ENCODE data around the gene ZNF709. TPM values are rescaled to one million over a fixed set of nuclear protein-coding genes. Genes with fewer than 3 reads are reported as not detected.

The ZNF709 gene
- total and polyA plus RNA-seq, 7 donors: 0.58 to 1.8 (median 1.1) TPM; not detected in 1

GRCh38 chr19:12411893-12412292, 72.7 kb downstream of the ZNF709 start:
- intact Hi-C loops (cut with DNase I): no loop called here
- Histone ChIP-seq H3K9me3 (no peaks in the 10 kb centered on the region), H3K4me3 (no peak overlapping the region), H3K36me3 (ENCODE audit: insufficient read depth in 1 of 2, low read depth in 1 of 2) (no peaks in the 10 kb centered on the region), H3K27ac (no peak overlapping the region), H3K4me1 (no peaks in the 10 kb centered on the region), H3K27me3 (ENCODE audit: insufficient read depth in 3 of 3, low read length in 2 of 3) (no peaks in the 10 kb centered on the region)
- WGBS, 3 donors: 95 to 98% (median 96%) methylated on average over 2 of the region's 2 CpGs
- ATAC-seq: no peak
- no peak for DNase-seq
- no peak for TF ChIP-seq CTCF (IDR thresholded peaks at IDR 0.05)

Other genes with a start within 250 kb of the ZNF709 start
- gene ZNF44, start 189.9 kb downstream of the ZNF709 start, total RNA-seq: 1 to 10 TPM; 2.9 to 8.3 (median 6.0) TPM
- gene ZNF44, start 189.9 kb downstream of the ZNF709 start, polyA plus RNA-seq: 1 to 10 TPM; 2.6 to 8.5 (median 5.5) TPM
- gene ZNF563, start 151.2 kb downstream of the ZNF709 start, total RNA-seq: 1 to 10 TPM in 3 of 4 donors, under 1 TPM in 1; 0.84 to 2.5 (median 1.7) TPM
- 1 to 10 TPM in 2 of 3 donors, under 1 TPM in 1; 0.90 to 7.6 (median 1.2) TPM for gene ZNF563, start 151.2 kb downstream of the ZNF709 start, polyA plus RNA-seq
- gene ZNF442, start 119.1 kb downstream of the ZNF709 start, total RNA-seq: 1 to 10 TPM in 3 of 4 donors, under 1 TPM in 1; 0.66 to 2.2 (median 1.3) TPM
- gene ZNF442, start 119.1 kb downstream of the ZNF709 start, polyA plus RNA-seq: under 1 TPM; 0.13 to 0.56 (median 0.27) TPM
- 1 to 10 TPM; 1.9 TPM for gene ZNF799, start 83.5 kb downstream of the ZNF709 start, total RNA-seq
- gene ZNF799, start 83.5 kb downstream of the ZNF709 start, polyA plus RNA-seq: 1 to 10 TPM; 1.7 to 3.4 (median 2.3) TPM
- 1 to 10 TPM; 1.1 to 2.3 (median 1.2) TPM for gene ZNF443, start 43.8 kb downstream of the ZNF709 start, total RNA-seq
- gene ZNF443, start 43.8 kb downstream of the ZNF709 start, polyA plus RNA-seq: 1 to 10 TPM in 1 of 3 donors, under 1 TPM in 2; 0.79 to 1.5 (median 0.86) TPM
- 1 to 10 TPM; 3.5 to 6.2 (median 5.4) TPM for gene ZNF564, start 66.7 kb upstream of the ZNF709 start, total RNA-seq
- gene ZNF564, start 66.7 kb upstream of the ZNF709 start, polyA plus RNA-seq: 1 to 10 TPM; 3.2 to 6.0 (median 4.6) TPM
- 1 to 10 TPM; 1.6 to 4.9 (median 2.9) TPM for gene ZNF490, start 126.0 kb upstream of the ZNF709 start, total RNA-seq
- gene ZNF490, start 126.0 kb upstream of the ZNF709 start, polyA plus RNA-seq: 1 to 10 TPM in 1 of 3 donors, under 1 TPM in 2; 0.17 to 1.8 (median 0.27) TPM
- gene ZNF791, start 126.1 kb upstream of the ZNF709 start, total RNA-seq: 10 to 100 TPM in 2 of 4 donors, 1 to 10 TPM in 2; 8.7 to 18.9 (median 10.9) TPM
- gene ZNF791, start 126.1 kb upstream of the ZNF709 start, polyA plus RNA-seq: 1 to 10 TPM; 4.1 to 8.8 (median 4.3) TPM
- gene MAN2B1, start 181.9 kb upstream of the ZNF709 start, total RNA-seq: 10 to 100 TPM; 14.6 to 20.5 (median 16.2) TPM
- gene MAN2B1, start 181.9 kb upstream of the ZNF709 start, polyA plus RNA-seq: 10 to 100 TPM in 2 of 3 donors, 1 to 10 TPM in 1; 9.6 to 17.8 (median 14.1) TPM
- gene WDR83, start 182.0 kb upstream of the ZNF709 start, total RNA-seq: 1 to 10 TPM; 1.8 to 5.8 (median 3.7) TPM
- 1 to 10 TPM; 3.8 to 9.1 (median 5.8) TPM for gene WDR83, start 182.0 kb upstream of the ZNF709 start, polyA plus RNA-seq
- 10 to 100 TPM; 75.6 to 86.7 (median 82.9) TPM for gene DHPS, start 197.1 kb upstream of the ZNF709 start, total RNA-seq
- gene DHPS, start 197.1 kb upstream of the ZNF709 start, polyA plus RNA-seq: 10 to 100 TPM; 70.0 to 84.2 (median 83.8) TPM
- gene GNG14, start 203.2 kb upstream of the ZNF709 start, total RNA-seq: not detected
- not detected for gene GNG14, start 203.2 kb upstream of the ZNF709 start, polyA plus RNA-seq
- 1 to 10 TPM; 1.2 to 2.2 (median 1.6) TPM for gene FBXW9, start 211.8 kb upstream of the ZNF709 start, total RNA-seq
- gene FBXW9, start 211.8 kb upstream of the ZNF709 start, polyA plus RNA-seq: 1 to 10 TPM; 4.1 to 9.2 (median 4.4) TPM
- gene TNPO2, start 239.1 kb upstream of the ZNF709 start, total RNA-seq: 10 to 100 TPM; 29.0 to 48.1 (median 37.3) TPM
- 10 to 100 TPM; 17.4 to 31.2 (median 28.6) TPM for gene TNPO2, start 239.1 kb upstream of the ZNF709 start, polyA plus RNA-seq
- gene TRIR, start 249.9 kb upstream of the ZNF709 start, total RNA-seq: 100 to 1,000 TPM in 3 of 4 donors, 10 to 100 TPM in 1; 78.6 to 124 (median 108) TPM
- gene TRIR, start 249.9 kb upstream of the ZNF709 start, polyA plus RNA-seq: 100 to 1,000 TPM; 183 to 309 (median 187) TPM